Measurements from ENCODE around the gene SOCS2.

The SOCS2 gene

GRCh38 chr12:93609281-93610192 is 37.1 kb downstream of the SOCS2 start:
- no peak for ATAC-seq
- TF ChIP-seq OSR1 (CRISPR knock-in tag; IDR thresholded peaks at IDR 0.05) = no peak
- TF ChIP-seq CSDC2 (CRISPR knock-in tag; IDR thresholded peaks at IDR 0.05) = no peak
- TF ChIP-seq TSHZ2 (CRISPR knock-in tag; IDR thresholded peaks at IDR 0.05) = no peak
- no peak for TF ChIP-seq ZNF565 (CRISPR knock-in tag; conservative IDR thresholded peaks at IDR 0.05; ENCODE audit: low read depth)
- no peak for TF ChIP-seq PPARA (CRISPR knock-in tag; IDR thresholded peaks at IDR 0.05; ENCODE audit: borderline replicate concordance)
- no peak for TF ChIP-seq CREB5 (CRISPR knock-in tag; IDR thresholded peaks at IDR 0.05; ENCODE audit: low read depth)
- TF ChIP-seq ESRRG (CRISPR knock-in tag; IDR thresholded peaks at IDR 0.05) = no peak
- no peak for TF ChIP-seq SNAI2 (CRISPR knock-in tag; IDR thresholded peaks at IDR 0.05)
- TF ChIP-seq ISL1 (CRISPR knock-in tag; IDR thresholded peaks at IDR 0.05) = no peak
- TF ChIP-seq PATZ1 (CRISPR knock-in tag; IDR thresholded peaks at IDR 0.05; ENCODE audit: borderline replicate concordance) = no peak
- TF ChIP-seq CSRNP3 (CRISPR knock-in tag; IDR thresholded peaks at IDR 0.05) = no peak
- no peak for TF ChIP-seq POU6F1 (CRISPR knock-in tag; IDR thresholded peaks at IDR 0.05; ENCODE audit: borderline replicate concordance, low read depth)
- TF ChIP-seq ZFP30 (CRISPR knock-in tag; IDR thresholded peaks at IDR 0.05) = no peak
- TF ChIP-seq TOX (CRISPR knock-in tag; IDR thresholded peaks at IDR 0.05; ENCODE audit: borderline replicate concordance) = no peak
- TF ChIP-seq ZNF8 (CRISPR knock-in tag; IDR thresholded peaks at IDR 0.05) = no peak

- no peak for ATAC-seq
- TF ChIP-seq TCF4 (CRISPR knock-in tag; IDR thresholded peaks at IDR 0.05; ENCODE audit: borderline replicate concordance) (no peak), POU6F1 (CRISPR knock-in tag; IDR thresholded peaks at IDR 0.05; ENCODE audit: borderline replicate concordance, low read depth) (no peak), SNAI2 (CRISPR knock-in tag; IDR thresholded peaks at IDR 0.05) (no peak), ZNF70 (CRISPR knock-in tag; IDR thresholded peaks at IDR 0.05) (no peak), ARNTL (CRISPR knock-in tag; IDR thresholded peaks at IDR 0.05; ENCODE audit: borderline replicate concordance, low read depth) (no peak), ESRRG (CRISPR knock-in tag; IDR thresholded peaks at IDR 0.05) (no peak), ZFP3 (CRISPR knock-in tag; IDR thresholded peaks at IDR 0.05) (no peak), CSRNP3 (CRISPR knock-in tag; IDR thresholded peaks at IDR 0.05) (no peak), RARB (CRISPR knock-in tag; IDR thresholded peaks at IDR 0.05) (no peak), ISL1 (CRISPR knock-in tag; IDR thresholded peaks at IDR 0.05) (no peak), TOX (CRISPR knock-in tag; IDR thresholded peaks at IDR 0.05; ENCODE audit: borderline replicate concordance) (no peak), OSR1 (CRISPR knock-in tag; IDR thresholded peaks at IDR 0.05) (no peak), PATZ1 (CRISPR knock-in tag; IDR thresholded peaks at IDR 0.05; ENCODE audit: borderline replicate concordance) (no peak), PPARA (CRISPR knock-in tag; IDR thresholded peaks at IDR 0.05; ENCODE audit: borderline replicate concordance) (no peak)
Measured at GRCh38 chr12:93612776-93613175, 40.3 kb downstream of the SOCS2 start.
